K562 (cell line): ENCODE measurements around the gene FIBP. TPM values are rescaled to one million over a fixed set of nuclear protein-coding genes. Genes with fewer than 3 reads are reported as not detected.

Source experiments
- DMBX1 ChIP-seq: fragments of 250-450 bp; sonication (Bioruptor Pico); IDR thresholded peaks from 2 replicates; pipeline ENCODE4 v1.8.0; 2022; ENCODE audit warnings: inconsistent platforms, mild to moderate bottlenecking, moderate library complexity, borderline replicate concordance
- E2F5 ChIP-seq: sonication (generic); formaldehyde crosslinking; IDR thresholded peaks from 2 replicates; pipeline ENCODE4 v1.8.0; 2022; ENCODE audit warnings: mild to moderate bottlenecking, missing genetic modification reagents
- EWSR1 ChIP-seq: fragments of 450-650 bp; IDR thresholded peaks from 2 replicates; pipeline ENCODE4 v1.6.1; 2018; ENCODE audit warnings: borderline replicate concordance, mild to moderate bottlenecking, low read depth, moderate library complexity; ENCODE audit not compliant: partially characterized antibody
- FOS ChIP-seq: IDR thresholded peaks from 3 replicates; pipeline ENCODE4 v1.6.1; 2011; ENCODE audit not compliant: insufficient read length; ENCODE audit errors: extremely low read depth
- NFATC3 ChIP-seq: fragments of 450-650 bp; IDR thresholded peaks from 2 replicates; pipeline ENCODE4 v1.6.1; 2017; ENCODE audit warnings: mild to moderate bottlenecking
- NFIX ChIP-seq: fragments of 250-450 bp; sonication (Bioruptor Pico); IDR thresholded peaks from 2 replicates; pipeline ENCODE4 v1.4.0; 2020; ENCODE audit warnings: low read depth, mild to moderate bottlenecking, moderate library complexity
- POLR2AphosphoS2 ChIP-seq: IDR thresholded peaks from 2 replicates; pipeline ENCODE4 v1.6.1; 2012; ENCODE audit warnings: low read length, improper control_type of control experiment
- PRPF4 ChIP-seq: fragments of 200-400 bp; formaldehyde crosslinking; IDR thresholded peaks from one replicate; pipeline ENCODE4 v1.6.1; 2017; ENCODE audit warnings: low read length, low read depth, mild to moderate bottlenecking; ENCODE audit not compliant: insufficient read depth, poor library complexity, severe bottlenecking
- RFX5 ChIP-seq: IDR thresholded peaks from 2 replicates; pipeline ENCODE4 v1.6.1; 2011; ENCODE audit warnings: low read depth, mild to moderate bottlenecking, improper control_type of control experiment, low read length
- SRSF3 ChIP-seq: fragments of 200-400 bp; formaldehyde crosslinking; IDR thresholded peaks from 2 replicates; pipeline ENCODE4 v1.6.1; 2016; ENCODE audit warnings: mild to moderate bottlenecking, low read length, moderate library complexity; ENCODE audit not compliant: insufficient read depth
- TEAD4 ChIP-seq, 2 experiments: sonication (generic) in 1 of 2; formaldehyde crosslinking in 1 of 2; IDR thresholded peaks; 2 replicates each; pipeline versions ENCODE4 v1.6.1 to v1.8.0; 2012 to 2022; ENCODE audit warnings: borderline replicate concordance in 1 of 2, inconsistent platforms in 1 of 2, low read length in 1 of 2, mild to moderate bottlenecking in 1 of 2, missing genetic modification reagents in 1 of 2
- ZBTB40 ChIP-seq, 2 experiments: fragments of 450-650 bp in 1 of 2; sonication (generic) in 1 of 2; formaldehyde crosslinking in 1 of 2; IDR thresholded peaks; 2 replicates each; pipeline versions ENCODE4 v1.7.1 to v1.9.0; 2016 to 2022; ENCODE audit warnings: inconsistent platforms in 1 of 2, mild to moderate bottlenecking in 1 of 2, missing genetic modification reagents in 1 of 2
- ZFP30 ChIP-seq: fragments of 250-450 bp; sonication (Bioruptor Pico); IDR thresholded peaks from 2 replicates; pipeline ENCODE4 v1.8.0; 2022; ENCODE audit warnings: moderate library complexity, mild to moderate bottlenecking, inconsistent platforms, borderline replicate concordance
- ZNF507 ChIP-seq: conservative IDR thresholded peaks from 2 replicates; pipeline ENCODE4 v1.6.1; 2017; ENCODE audit warnings: missing genetic modification characterization, missing compliant biosample characterization
- ZNF644 ChIP-seq: fragments of 200-800 bp; sonication (Bioruptor generic); IDR thresholded peaks from 2 replicates; pipeline ENCODE4 v1.6.1; 2016; ENCODE audit warnings: low read depth, missing genetic modification characterization, missing compliant biosample characterization
- ZNF740 ChIP-seq, 3 experiments: fragments of 200-800 bp in 1 of 3; sonication (Bioruptor generic) in 1 of 3; sonication (generic) in 1 of 3; formaldehyde crosslinking in 1 of 3; IDR thresholded peaks; 2 replicates each; pipeline versions ENCODE4 v1.6.1 to v1.8.0; 2016 to 2022; ENCODE audit warnings: mild to moderate bottlenecking in 2 of 3, missing compliant biosample characterization in 2 of 3, missing genetic modification characterization in 2 of 3, missing genetic modification reagents in 1 of 3
- polyA plus RNA-seq, 8 experiments: library from polyadenylated mRNA; depleted of rRNA in 4 of 8; stranded (reverse) in 5 of 8; unstranded in 3 of 8; fragments of >200 nt; fragmentation: Nextera tagmentation in 2 of 8; fragmentation: Illumina TruSeq in 1 of 8; extraction: Ambion mirVana in 2 of 8; extraction: Trizol in 1 of 8; gene quantifications; 2 replicates each; pipeline versions ENCODE4 v1.2.1 to v1.2.3, GENCODE V29; 2011 to 2014; ENCODE audit warnings: inconsistent platforms in 1 of 8, missing spikeins in 1 of 8
- total RNA-seq, 7 experiments: library from RNA; depleted of rRNA in 6 of 7; stranded (reverse); fragments of >200 nt in 6 of 7; fragmentation: Illumina TruSeq in 2 of 7; extraction: Trizol in 2 of 7; gene quantifications; 2 replicates each; pipeline versions ENCODE4 v1.2.1 to v1.2.3, GENCODE V29; 2011 to 2021; ENCODE audit warnings: low replicate concordance in 1 of 7

Gene FIBP
- total and polyA plus RNA-seq, 9 of the 15 experiments (the other 6 are each of a cell fraction or from before 2014, with no cell fraction given), result 41.2 to 79.2 (median 48.6) TPM

DNA sequence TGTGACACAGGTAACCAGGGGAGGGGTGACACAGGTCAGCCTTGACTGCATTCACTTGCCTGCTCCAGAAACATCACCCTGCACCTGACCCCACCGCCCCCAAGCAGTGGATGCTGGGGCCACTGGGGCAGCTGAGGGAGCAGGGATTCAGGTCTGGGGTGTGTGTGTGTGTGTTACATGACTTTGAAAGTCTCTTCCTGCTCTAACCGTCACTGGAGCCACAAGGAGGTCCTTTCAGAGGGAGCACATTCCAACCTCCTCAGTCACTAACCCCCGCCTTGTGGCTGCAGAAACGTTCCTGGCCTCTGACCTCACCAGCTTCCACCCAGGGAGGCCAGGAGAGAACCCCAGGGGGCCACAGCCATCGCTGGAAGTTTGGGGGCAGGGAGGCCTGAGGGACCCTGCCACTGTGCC is 14.8 kb upstream of the FIBP start (continued):
- TF ChIP-seq ZFP30 (CRISPR knock-in tag) (no peak), SRSF3 (no peak), ZBTB40 (IDR thresholded peaks at IDR 0.05) (no peak), ZBTB40 (CRISPR knock-in tag; IDR thresholded peaks at IDR 0.05) (no peak), ZNF507 (no peak), TEAD4 (IDR thresholded peaks at IDR 0.05; ENCODE audit: low read length) (peak; percentile 78), TEAD4 (CRISPR knock-in tag; IDR thresholded peaks at IDR 0.05; ENCODE audit: borderline replicate concordance) (0 out of 2 replicates have a peak, but pooled peaks have one; percentile 72), DMBX1 (no peak), RFX5 (no peak), ZNF740 (CRISPR knock-in tag; IDR thresholded peaks at IDR 0.05) (no peak), ZNF740 (tag; IDR thresholded peaks at IDR 0.05) (no peak), NFIX (CRISPR knock-in tag) (no peak), EWSR1 (no peak), FOS (no peak), ZNF644 (no peak), NFATC3 (no peak), E2F5 (CRISPR knock-in tag) (no peak), POLR2AphosphoS2 (no peak), PRPF4 (no peak)
